Thyroid gland (tissue), 4 donors: ENCODE data around the gene GDI2.

ENCODE experiments used
- POLR2A ChIP-seq, 2 donors: fragments of 450-650 bp; IDR thresholded peaks; one replicate each; pipeline ENCODE4 v1.6.1; 2017; ENCODE audit warnings: antibody characterized with exemption in 2 of 2, mild to moderate bottlenecking in 2 of 2, moderate library complexity in 1 of 2
- TF ChIP-seq, protein P1 (sequence below), 6 experiments: fragments of 200-600 bp in 3 of 6; fragments of 450-650 bp in 3 of 6; sonication (generic) in 3 of 6; IDR thresholded peaks; one replicate each; pipeline ENCODE4 v1.5.1; 2016 to 2019; ENCODE audit warnings: antibody characterized with exemption in 6 of 6, mild to moderate bottlenecking in 2 of 6, inconsistent platforms in 1 of 6, moderate library complexity in 1 of 6

DNA sequence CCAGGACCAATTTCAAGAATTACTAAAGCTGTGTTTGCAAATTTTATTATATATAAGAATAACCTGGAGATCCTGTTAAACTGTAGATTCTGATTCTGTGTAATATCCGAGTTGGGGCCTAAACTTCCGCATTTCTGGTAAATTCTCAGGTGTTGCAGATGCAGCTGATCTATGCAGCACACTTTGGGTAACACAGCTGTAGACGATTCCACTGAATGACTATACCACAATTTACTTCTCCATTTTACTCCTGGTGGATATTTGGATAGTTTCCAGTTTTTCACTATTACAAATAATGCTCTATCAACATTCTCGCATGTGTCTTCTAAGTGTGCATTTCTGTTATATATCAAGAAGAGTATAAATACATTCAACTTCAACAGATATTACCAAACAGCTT, 7.5 kb downstream of the GDI2 start:
- TF ChIP-seq, protein P1, sequence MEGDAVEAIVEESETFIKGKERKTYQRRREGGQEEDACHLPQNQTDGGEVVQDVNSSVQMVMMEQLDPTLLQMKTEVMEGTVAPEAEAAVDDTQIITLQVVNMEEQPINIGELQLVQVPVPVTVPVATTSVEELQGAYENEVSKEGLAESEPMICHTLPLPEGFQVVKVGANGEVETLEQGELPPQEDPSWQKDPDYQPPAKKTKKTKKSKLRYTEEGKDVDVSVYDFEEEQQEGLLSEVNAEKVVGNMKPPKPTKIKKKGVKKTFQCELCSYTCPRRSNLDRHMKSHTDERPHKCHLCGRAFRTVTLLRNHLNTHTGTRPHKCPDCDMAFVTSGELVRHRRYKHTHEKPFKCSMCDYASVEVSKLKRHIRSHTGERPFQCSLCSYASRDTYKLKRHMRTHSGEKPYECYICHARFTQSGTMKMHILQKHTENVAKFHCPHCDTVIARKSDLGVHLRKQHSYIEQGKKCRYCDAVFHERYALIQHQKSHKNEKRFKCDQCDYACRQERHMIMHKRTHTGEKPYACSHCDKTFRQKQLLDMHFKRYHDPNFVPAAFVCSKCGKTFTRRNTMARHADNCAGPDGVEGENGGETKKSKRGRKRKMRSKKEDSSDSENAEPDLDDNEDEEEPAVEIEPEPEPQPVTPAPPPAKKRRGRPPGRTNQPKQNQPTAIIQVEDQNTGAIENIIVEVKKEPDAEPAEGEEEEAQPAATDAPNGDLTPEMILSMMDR (IDR thresholded peaks at IDR 0.05) = no peak
- no peak for TF ChIP-seq POLR2A (IDR thresholded peaks at IDR 0.05)
